MM.1S (cell line): ENCODE measurements around the gene FAM180A.

Experiments
- CTCF ChIP-seq: fragments of 300-600 bp; sonication (generic); IDR thresholded peaks from 2 replicates; pipeline ENCODE4 v1.5.1; 2016; ENCODE audit warnings: antibody characterized with exemption, low read length, mixed read lengths
- EZH2 ChIP-seq: fragments of 300-600 bp; sonication (generic); optimal IDR thresholded peaks from 2 replicates; pipeline ENCODE3; 2017; ENCODE audit warnings: low read depth, mild to moderate bottlenecking, antibody characterized with exemption, low read length, mixed read lengths

GRCh38 chr7:135772639-135773222, 24.1 kb upstream of the FAM180A start:
- no peak for TF ChIP-seq CTCF
- no peak for TF ChIP-seq EZH2
